GM12878 (cell line): ENCODE measurements around the gene MPV17. TPM values are rescaled to one million over a fixed set of nuclear protein-coding genes. Genes with fewer than 3 reads are reported as not detected.
A peak's percentile ranks its signal among the peaks of the same experiment; 100 is the strongest.

Experiments used
- ASH2L ChIP-seq: fragments of 300-600, 200-600 bp; sonication (generic); IDR thresholded peaks from 2 replicates; pipeline ENCODE4 v1.6.1; 2017; ENCODE audit warnings: low read depth, mild to moderate bottlenecking, borderline replicate concordance
- BRCA1 ChIP-seq: IDR thresholded peaks from 2 replicates; pipeline ENCODE4 v1.6.1; 2011; ENCODE audit warnings: low read depth, low read length, improper control_type of control experiment
- CBX5 ChIP-seq: sonication (generic); IDR thresholded peaks from 2 replicates; pipeline ENCODE4 v1.6.1; 2016; ENCODE audit warnings: low read depth, moderate library complexity, mild to moderate bottlenecking, inconsistent platforms
- CHD2 ChIP-seq: IDR thresholded peaks from 2 replicates; pipeline ENCODE4 v1.6.1; 2011; ENCODE audit warnings: low read depth, low read length, improper control_type of control experiment, borderline replicate concordance
- CREM ChIP-seq: IDR thresholded peaks from 2 replicates; pipeline ENCODE4 v1.6.1; 2014; ENCODE audit warnings: antibody characterized with exemption, low read depth
- EGR1 ChIP-seq, 2 experiments: IDR thresholded peaks; 1 replicate in 1 of 2; 2 replicates in 1 of 2; pipeline ENCODE4 v1.6.1; 2011 to 2012; ENCODE audit warnings: low read depth in 2 of 2, low read length in 2 of 2, borderline replicate concordance in 1 of 2, mild to moderate bottlenecking in 1 of 2, moderate library complexity in 1 of 2
- ETV6 ChIP-seq, 2 experiments: fragments of 450-650 bp in 1 of 2; IDR thresholded peaks in 1 of 2; conservative IDR thresholded peaks in 1 of 2; 2 replicates each; pipeline ENCODE4 v1.6.1; 2014; ENCODE audit warnings: antibody characterized with exemption in 1 of 2, borderline replicate concordance in 1 of 2, low read depth in 1 of 2, mild to moderate bottlenecking in 1 of 2, moderate library complexity in 1 of 2
- GABPA ChIP-seq: IDR thresholded peaks from 2 replicates; pipeline ENCODE4 v1.6.1; 2014; ENCODE audit warnings: antibody characterized with exemption, low read depth, mild to moderate bottlenecking, inconsistent platforms
- GATAD2B ChIP-seq: fragments of 450-650 bp; conservative IDR thresholded peaks from 2 replicates; pipeline ENCODE4 v1.6.1; 2017; ENCODE audit warnings: low read depth, mild to moderate bottlenecking, moderate library complexity
- KDM1A ChIP-seq: fragments of 200-600 bp; sonication (generic); IDR thresholded peaks from 2 replicates; pipeline ENCODE4 v1.6.1; 2016; ENCODE audit warnings: borderline replicate concordance
- LARP7 ChIP-seq: fragments of 450-650 bp; IDR thresholded peaks from 2 replicates; pipeline ENCODE4 v1.6.1; 2017; ENCODE audit warnings: mild to moderate bottlenecking
- MEF2B ChIP-seq: fragments of 450-650 bp; IDR thresholded peaks from 2 replicates; pipeline ENCODE4 v1.6.1; 2018; ENCODE audit warnings: mild to moderate bottlenecking, moderate library complexity; ENCODE audit not compliant: partially characterized antibody, poor library complexity, severe bottlenecking
- NBN ChIP-seq: fragments of 450-650 bp; IDR thresholded peaks from 2 replicates; pipeline ENCODE4 v1.6.1; 2016
- NFXL1 ChIP-seq: fragments of 450-650 bp; IDR thresholded peaks from 2 replicates; pipeline ENCODE4 v1.6.1; 2017; ENCODE audit warnings: antibody characterized with exemption, mild to moderate bottlenecking, borderline replicate concordance
- NR2C1 ChIP-seq: fragments of 450-650 bp; IDR thresholded peaks from 2 replicates; pipeline ENCODE4 v1.6.1; 2017; ENCODE audit warnings: antibody characterized with exemption, mild to moderate bottlenecking, moderate library complexity
- NR2F1 ChIP-seq: fragments of 450-650 bp; conservative IDR thresholded peaks from 2 replicates; pipeline ENCODE4 v1.6.1; 2017; ENCODE audit warnings: mild to moderate bottlenecking
- NRF1 ChIP-seq: conservative IDR thresholded peaks from 2 replicates; pipeline ENCODE4 v1.6.1; 2011; ENCODE audit warnings: mild to moderate bottlenecking, low read depth, low read length, improper control_type of control experiment
- PAX5 ChIP-seq: IDR thresholded peaks from 2 replicates; pipeline ENCODE4 v1.6.1; 2011; ENCODE audit warnings: low read depth, low read length, borderline replicate concordance
- POU2F2 ChIP-seq: IDR thresholded peaks from 3 replicates; pipeline ENCODE4 v1.6.1; 2011; ENCODE audit warnings: low read depth, mild to moderate bottlenecking, low read length, borderline replicate concordance
- SMAD1 ChIP-seq: fragments of 450-650 bp; IDR thresholded peaks from 2 replicates; pipeline ENCODE4 v1.6.1; 2018; ENCODE audit warnings: mild to moderate bottlenecking, low read depth; ENCODE audit not compliant: partially characterized antibody
- SMARCA5 ChIP-seq: fragments of 450-650 bp; IDR thresholded peaks from 2 replicates; pipeline ENCODE4 v1.6.1; 2017; ENCODE audit warnings: mild to moderate bottlenecking
- SP1 ChIP-seq: IDR thresholded peaks from one replicate; pipeline ENCODE4 v1.6.1; 2011; ENCODE audit warnings: low read depth, low read length
- SPI1 ChIP-seq: IDR thresholded peaks from 2 replicates; pipeline ENCODE4 v1.6.1; 2011; ENCODE audit warnings: low read depth, mild to moderate bottlenecking, low read length, moderate library complexity, borderline replicate concordance; ENCODE audit not compliant: insufficient read depth
- SREBF1 ChIP-seq: IDR thresholded peaks from 2 replicates; pipeline ENCODE4 v1.6.1; 2012; ENCODE audit warnings: mild to moderate bottlenecking, low read length
- STAT1 ChIP-seq: fragments of 450-650 bp; conservative IDR thresholded peaks from 2 replicates; pipeline ENCODE4 v1.6.1; 2014; ENCODE audit warnings: antibody characterized with exemption, mild to moderate bottlenecking
- SUPT20H ChIP-seq: IDR thresholded peaks from 2 replicates; pipeline ENCODE4 v1.6.1; 2011; ENCODE audit warnings: low read depth, mild to moderate bottlenecking, low read length, moderate library complexity, borderline replicate concordance; ENCODE audit not compliant: control insufficient read depth
- YBX1 ChIP-seq: fragments of 450-650 bp; IDR thresholded peaks from 2 replicates; pipeline ENCODE4 v1.6.1; 2016; ENCODE audit warnings: antibody characterized with exemption
- ZBED1 ChIP-seq: IDR thresholded peaks from 2 replicates; pipeline ENCODE4 v1.6.1; 2016; ENCODE audit warnings: borderline replicate concordance
- ZSCAN29 ChIP-seq: fragments of 450-650 bp; IDR thresholded peaks from 2 replicates; pipeline ENCODE4 v1.6.1; 2017; ENCODE audit warnings: mild to moderate bottlenecking, moderate library complexity
- polyA plus RNA-seq, 11 experiments: library from polyadenylated mRNA; depleted of rRNA in 4 of 11; unstranded in 6 of 11; stranded (reverse) in 5 of 11; fragments of >200 nt; fragmentation: Nextera tagmentation in 4 of 11; fragmentation: Illumina TruSeq in 1 of 11; extraction: Ambion mirVana in 4 of 11; extraction: Trizol in 1 of 11; gene quantifications; 1 replicate in 1 of 11; 2 replicates in 10 of 11; pipeline versions ENCODE4 v1.2.1 to v1.2.3, GENCODE V29; 2011 to 2016; ENCODE audit warnings: inconsistent platforms in 2 of 11, missing spikeins in 2 of 11, low read depth in 1 of 11
- total RNA-seq, 4 experiments: library from RNA; depleted of rRNA in 3 of 4; stranded (reverse); fragments of >200 nt in 3 of 4; fragmentation: Illumina TruSeq in 1 of 4; extraction: Trizol in 1 of 4; gene quantifications; 2 replicates each; pipeline versions ENCODE4 v1.2.1 to v1.2.3, GENCODE V29; 2013 to 2021
- TF ChIP-seq, protein P1 (sequence below): IDR thresholded peaks from 2 replicates; pipeline ENCODE4 v1.6.1; 2012; ENCODE audit warnings: low read depth, low read length, improper control_type of control experiment
- TF ChIP-seq, protein P2 (sequence below): IDR thresholded peaks from 2 replicates; pipeline ENCODE4 v1.6.1; 2011; ENCODE audit warnings: borderline replicate concordance, low read depth, mild to moderate bottlenecking, moderate library complexity, low read length; ENCODE audit not compliant: insufficient read depth, poor library complexity, severe bottlenecking
- TF ChIP-seq, protein P3 (sequence below): IDR thresholded peaks from 2 replicates; pipeline ENCODE4 v1.6.1; 2011; ENCODE audit warnings: low read depth, mild to moderate bottlenecking, low read length, moderate library complexity, borderline replicate concordance; ENCODE audit errors: extremely low read depth

The MPV17 gene
- total and polyA plus RNA-seq, 10 of the 15 experiments (the other 5 are each of a cell fraction or from before 2014, with no cell fraction given): 63.4 to 143 (median 89.0) TPM

DNA sequence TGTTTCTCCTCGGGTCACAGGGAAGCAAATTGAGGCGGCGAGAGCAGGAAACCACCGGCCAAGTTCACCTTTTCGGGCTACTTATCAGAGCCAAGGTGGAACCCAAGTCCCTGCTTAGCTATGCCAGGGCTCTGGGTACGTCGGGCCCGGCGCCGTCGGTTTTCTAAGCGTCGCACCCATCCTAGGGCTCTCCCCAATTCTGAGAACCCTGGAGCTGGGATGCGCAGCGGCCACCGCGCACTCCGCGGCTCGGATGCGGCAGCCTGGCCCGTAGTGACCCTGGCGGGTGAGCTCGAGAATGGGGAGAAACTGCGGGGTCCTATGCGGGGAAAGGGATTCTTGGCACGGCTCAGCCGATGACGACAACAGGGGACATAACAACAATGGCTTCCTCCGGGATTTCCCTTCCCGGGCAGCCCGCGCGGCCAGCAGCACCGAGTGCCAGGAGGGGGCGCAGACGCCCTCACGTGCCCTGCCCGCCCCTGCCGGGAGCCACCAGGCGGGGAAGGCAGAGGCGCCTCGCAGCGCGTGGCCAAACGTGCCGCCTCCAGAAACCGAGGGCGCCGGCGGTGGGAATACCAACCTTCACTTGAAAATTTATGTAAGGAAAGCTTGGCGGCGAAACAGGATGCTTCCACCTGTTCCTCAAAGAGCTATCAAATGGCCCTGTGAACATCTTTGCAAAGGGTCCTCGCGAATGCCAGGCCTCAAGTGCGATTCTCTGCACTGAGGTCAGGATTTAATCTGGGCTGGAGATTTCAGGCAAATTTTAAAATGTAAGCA lies 58.0 kb downstream of the MPV17 start (continued):
- TF ChIP-seq NRF1 (no peak), SREBF1 (no peak), GATAD2B (no peak; the same call in 1 of the 2 replicates), SMARCA5 (no peak), SUPT20H (no peak), SPI1 (no peak), NR2C1 (no peak), LARP7 (no peak), CHD2 (no peak), ZSCAN29 (no peak), ZBED1 (no peak), STAT1 (no peak), PAX5 (no peak), KDM1A (no peak), ETV6 (conservative IDR thresholded peaks at IDR 0.05 in 1 of 2, IDR thresholded peaks at IDR 0.05 in 1 of 2; ENCODE audit: borderline replicate concordance in 1 of 2, low read depth in 1 of 2) (no peak), GABPA (no peak), YBX1 (no peak), CREM (no peak), BRCA1 (no peak), ASH2L (no peak), NBN (no peak), SP1 (no peak), CBX5 (no peak), NFXL1 (no peak), SMAD1 (no peak), NR2F1 (0 out of 2 replicates have a peak, but pooled peaks have one; percentile 24), MEF2B (no peak), POU2F2 (no peak), EGR1 (IDR thresholded peaks at IDR 0.05; ENCODE audit: borderline replicate concordance in 1 of 2, low read depth in 2 of 2, low read length in 2 of 2) (no peak)
- TF ChIP-seq, protein P1, sequence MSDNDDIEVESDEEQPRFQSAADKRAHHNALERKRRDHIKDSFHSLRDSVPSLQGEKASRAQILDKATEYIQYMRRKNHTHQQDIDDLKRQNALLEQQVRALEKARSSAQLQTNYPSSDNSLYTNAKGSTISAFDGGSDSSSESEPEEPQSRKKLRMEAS: no peak
- TF ChIP-seq, protein P2, sequence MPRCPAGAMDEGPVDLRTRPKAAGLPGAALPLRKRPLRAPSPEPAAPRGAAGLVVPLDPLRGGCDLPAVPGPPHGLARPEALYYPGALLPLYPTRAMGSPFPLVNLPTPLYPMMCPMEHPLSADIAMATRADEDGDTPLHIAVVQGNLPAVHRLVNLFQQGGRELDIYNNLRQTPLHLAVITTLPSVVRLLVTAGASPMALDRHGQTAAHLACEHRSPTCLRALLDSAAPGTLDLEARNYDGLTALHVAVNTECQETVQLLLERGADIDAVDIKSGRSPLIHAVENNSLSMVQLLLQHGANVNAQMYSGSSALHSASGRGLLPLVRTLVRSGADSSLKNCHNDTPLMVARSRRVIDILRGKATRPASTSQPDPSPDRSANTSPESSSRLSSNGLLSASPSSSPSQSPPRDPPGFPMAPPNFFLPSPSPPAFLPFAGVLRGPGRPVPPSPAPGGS: no peak
- TF ChIP-seq, protein P3, sequence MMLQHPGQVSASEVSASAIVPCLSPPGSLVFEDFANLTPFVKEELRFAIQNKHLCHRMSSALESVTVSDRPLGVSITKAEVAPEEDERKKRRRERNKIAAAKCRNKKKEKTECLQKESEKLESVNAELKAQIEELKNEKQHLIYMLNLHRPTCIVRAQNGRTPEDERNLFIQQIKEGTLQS: no peak
